ENCODE measurements around the gene TACC2. TPM values are rescaled to one million over a fixed set of nuclear protein-coding genes. Genes with fewer than 3 reads are reported as not detected.

The TACC2 gene
- total and polyA plus RNA-seq, 2 experiments from 2014 or later: 30.8 to 35.9 TPM

GRCh38 chr10:122164023-122164601, 175.1 kb downstream of the TACC2 start:
- Histone ChIP-seq H3K36me3 (ENCODE audit: insufficient read depth) (no peaks in the 10 kb centered on the region), H3K79me2 (replicated peaks; ENCODE audit: insufficient read depth) (peaks cover 60% of the 10 kb centered on the region), H3K4me2 (peak overlapping the region; percentile 100), H3K27ac (ENCODE audit: low read depth) (peak overlapping the region; percentile 78; the same call in 1 of the 2 replicates), H3K9me2 (ENCODE audit: insufficient read depth) (no peaks in the 10 kb centered on the region), H3F3A (replicated peaks; ENCODE audit: low read depth) (peaks cover 15% of the 10 kb centered on the region), H3K4me1 (ENCODE audit: insufficient read depth) (peaks cover 68% of the 10 kb centered on the region), H3K27me3 (ENCODE audit: insufficient read depth) (peaks cover 6% of the 10 kb centered on the region), H3K4me3 (peak overlapping the region; percentile 96), H4K20me1 (replicated peaks; ENCODE audit: insufficient read depth) (peaks cover 28% of the 10 kb centered on the region), H2AFZ (no peak overlapping the region)
- ATAC-seq: peak; percentile 10
- Mint-ChIP-seq H3K27me3 (ENCODE audit: insufficient read depth, low read depth, poor library complexity) (peaks cover 36% of the 10 kb centered on the region), H3K4me1 (peaks cover 75% of the 10 kb centered on the region), H3K27ac (peak overlapping the region; percentile 34; the same call in 1 of the 2 replicates), H3K36me3 (ENCODE audit: low read depth) (peaks cover 9% of the 10 kb centered on the region; the same call in 2 of the 3 replicates), H3K4me3 (peak overlapping the region; percentile 79), H3K9me3 (no peaks in the 10 kb centered on the region)
- no peak for TF ChIP-seq EZH2 (IDR thresholded peaks at IDR 0.05; ENCODE audit: low read depth, unreplicated experiment)
- TF ChIP-seq STAT1 (IDR thresholded peaks at IDR 0.05; ENCODE audit: unreplicated experiment): no peak
- TF ChIP-seq, protein P1, sequence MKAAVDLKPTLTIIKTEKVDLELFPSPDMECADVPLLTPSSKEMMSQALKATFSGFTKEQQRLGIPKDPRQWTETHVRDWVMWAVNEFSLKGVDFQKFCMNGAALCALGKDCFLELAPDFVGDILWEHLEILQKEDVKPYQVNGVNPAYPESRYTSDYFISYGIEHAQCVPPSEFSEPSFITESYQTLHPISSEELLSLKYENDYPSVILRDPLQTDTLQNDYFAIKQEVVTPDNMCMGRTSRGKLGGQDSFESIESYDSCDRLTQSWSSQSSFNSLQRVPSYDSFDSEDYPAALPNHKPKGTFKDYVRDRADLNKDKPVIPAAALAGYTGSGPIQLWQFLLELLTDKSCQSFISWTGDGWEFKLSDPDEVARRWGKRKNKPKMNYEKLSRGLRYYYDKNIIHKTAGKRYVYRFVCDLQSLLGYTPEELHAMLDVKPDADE (IDR thresholded peaks at IDR 0.05): no peak
- no peak for TF ChIP-seq ZNF462 (CRISPR knock-in tag; IDR thresholded peaks at IDR 0.05)
- peak; percentile 36 for DNase-seq (ENCODE audit: low spot score)
